NOMO-1 treated with DMSO at 0.1 percent for 48 hours (cell line): Measurements from ENCODE around the gene RLN3.
A peak's percentile ranks its signal among the peaks of the same experiment; 100 is the strongest.

ENCODE experiments used
- DNase-seq: peaks from one replicate; lab custom pipeline; 2025; ENCODE audit not compliant: unreplicated experiment; lab: John Stamatoyannopoulos, UW

The RLN3 gene

GRCh38 chr19:13995017-13995728, 32.8 kb upstream of the RLN3 start:
- DNase-seq = no peak

- no peak for DNase-seq
Observed at GRCh38 chr19:13995878-13996765, 31.8 kb upstream of the RLN3 start.

- DNase-seq = no peak
Observed at GRCh38 chr19:13996928-13997630, 30.9 kb upstream of the RLN3 start.

GRCh38 chr19:13997631-13997962, 30.4 kb upstream of the RLN3 start:
- no peak for DNase-seq

DNA sequence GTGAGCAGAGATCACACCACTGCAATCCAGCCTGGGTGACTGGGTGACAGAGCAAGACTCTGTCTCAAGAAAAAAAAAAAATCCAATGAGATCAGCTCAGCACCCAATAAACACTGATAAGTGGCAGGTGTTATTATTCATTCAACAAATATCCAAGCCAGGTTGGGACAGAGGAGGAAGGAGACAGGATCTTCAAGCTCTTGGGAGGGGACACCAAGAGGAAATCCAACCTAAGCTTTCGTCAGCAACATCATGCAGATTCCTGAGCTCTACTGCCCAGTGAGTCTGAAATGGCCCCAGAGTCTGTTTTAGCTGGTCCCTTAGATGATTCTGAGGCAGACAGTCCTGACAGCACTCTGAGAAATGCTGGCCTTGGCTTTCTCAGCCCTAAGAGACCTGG, 29.5 kb upstream of the RLN3 start:
- DNase-seq = no peak

DNA sequence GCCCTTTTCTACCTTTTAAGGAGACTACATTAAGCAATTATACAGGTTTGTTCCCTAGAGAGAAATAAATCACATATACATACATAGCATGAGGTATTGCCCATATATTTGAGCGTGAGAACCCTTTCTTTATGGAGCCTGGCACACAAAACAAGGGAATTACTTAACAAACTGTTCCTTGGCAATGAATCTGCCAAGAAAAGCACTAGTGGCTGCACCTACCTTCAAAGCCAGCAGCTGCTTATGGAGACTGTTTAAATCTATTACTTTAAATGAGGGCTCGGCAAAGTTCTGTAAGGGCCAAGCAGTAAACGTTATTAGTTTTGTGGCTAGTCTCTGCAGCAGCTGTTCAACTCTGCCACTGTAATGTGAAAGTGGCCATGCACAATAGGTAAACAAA, 28.9 kb upstream of the RLN3 start:
- no peak for DNase-seq

GRCh38 chr19:14000691-14001375, 27.1 kb upstream of the RLN3 start:
- no peak for DNase-seq

DNA sequence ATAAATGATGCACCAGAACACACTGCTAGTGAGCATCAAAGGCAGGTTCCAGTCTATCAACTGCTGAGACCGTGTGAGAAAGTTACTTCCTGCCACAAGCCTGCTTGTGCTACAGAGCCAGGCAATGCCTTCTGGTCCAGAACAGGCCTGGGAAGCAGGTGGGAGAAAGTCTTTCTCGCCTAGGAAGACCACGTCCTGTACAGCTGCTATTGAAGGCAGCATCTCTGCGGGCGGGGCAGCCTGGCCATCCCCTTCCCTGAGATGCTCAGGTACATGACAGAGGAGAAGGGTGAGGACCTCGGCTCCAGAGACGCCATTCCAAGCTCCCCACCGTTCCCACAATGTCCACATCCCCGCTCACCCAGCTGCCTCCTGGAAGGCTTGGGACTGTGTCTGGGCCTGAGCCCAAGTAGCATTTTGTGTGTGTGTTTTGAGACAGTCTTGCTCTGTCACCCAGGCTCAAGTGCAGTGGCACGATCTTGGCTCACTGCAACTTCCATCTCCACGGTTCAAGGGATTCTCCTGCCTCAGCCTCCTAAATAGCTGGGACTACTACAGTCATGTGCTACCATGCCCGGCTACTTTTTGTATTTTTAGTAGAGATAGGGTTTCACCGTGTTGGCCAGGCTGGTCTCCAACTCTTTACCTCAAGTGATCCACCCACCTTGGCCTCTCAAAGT, 25.2 kb upstream of the RLN3 start:
- DNase-seq = no peak

DNA sequence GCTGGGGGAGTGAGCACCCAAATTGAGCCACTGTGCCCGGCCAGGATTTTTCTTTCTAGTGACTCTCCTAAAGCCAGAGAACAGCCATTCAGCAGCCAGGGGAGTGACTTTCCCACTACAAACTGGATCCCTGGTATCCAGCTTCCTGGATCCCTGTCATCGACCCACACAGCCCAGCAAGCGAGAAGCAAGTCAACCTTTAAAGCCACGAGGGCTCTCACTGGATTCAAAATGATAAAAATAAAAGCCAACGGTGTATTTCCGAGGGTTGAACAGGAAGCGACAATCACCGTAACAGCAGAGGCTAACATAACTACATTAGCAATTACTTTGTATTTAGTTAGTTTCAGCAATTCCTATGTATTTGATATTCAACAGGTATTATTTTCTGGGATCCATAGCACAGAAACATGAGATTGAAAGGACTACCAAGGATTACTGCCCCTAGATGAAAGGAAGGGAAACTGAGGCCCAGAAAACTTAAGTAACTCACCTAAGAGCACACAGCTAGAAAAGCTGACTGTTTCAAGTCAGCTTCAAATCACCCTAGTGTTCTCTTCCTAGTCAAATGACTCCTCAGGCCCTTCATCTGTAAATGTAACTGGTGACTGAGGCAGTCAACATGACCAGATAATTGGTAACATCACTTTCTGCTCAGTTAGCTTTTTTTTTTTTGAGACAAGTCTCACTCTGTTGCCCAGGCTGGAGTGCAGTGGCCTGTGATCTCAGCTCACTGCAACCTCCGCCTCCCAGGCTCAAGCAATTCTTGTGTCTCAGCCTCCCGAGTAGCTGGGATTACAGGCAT, 24.5 kb upstream of the RLN3 start:
- no peak for DNase-seq

- DNase-seq = peak; percentile 80
Observed at GRCh38 chr19:14004619-14005348, 23.2 kb upstream of the RLN3 start.

- peak; percentile 72 for DNase-seq
Observed at GRCh38 chr19:14005349-14006084, 22.4 kb upstream of the RLN3 start.

GRCh38 chr19:14006085-14006765, 21.7 kb upstream of the RLN3 start, which contains the start of gene RFX1:
Gene RFX1 (minus strand): TSS chr19:14006320. CDS start chr19:13993843, 12,477 bp downstream.
- DNase-seq = peak; percentile 100

- DNase-seq = no peak
Observed at GRCh38 chr19:14006766-14007562, 21.0 kb upstream of the RLN3 start.

DNA sequence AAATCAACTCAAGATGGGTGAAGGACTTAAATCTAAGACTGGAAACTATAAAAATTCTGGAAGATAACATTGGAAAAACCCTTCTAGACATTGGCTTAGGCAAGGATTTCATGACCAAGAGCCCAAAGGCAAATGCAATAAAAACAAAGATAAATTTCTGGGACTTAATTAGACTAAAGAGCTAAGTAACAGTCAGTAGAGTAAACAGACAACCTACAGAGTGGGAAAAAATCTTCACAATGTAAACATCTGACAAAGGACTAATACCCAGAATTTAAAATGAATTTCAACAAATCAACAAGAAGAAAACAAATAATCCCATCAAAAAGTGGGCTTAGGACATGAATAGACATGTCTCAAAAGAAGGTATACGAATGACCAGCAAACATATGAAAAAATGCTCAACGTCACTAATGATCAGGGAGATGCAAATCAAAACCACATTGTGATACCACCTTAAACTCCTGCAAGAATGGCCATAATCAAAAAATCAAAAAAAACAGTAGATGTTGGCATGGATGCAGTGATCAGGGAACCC, 15.5 kb upstream of the RLN3 start:
- DNase-seq = no peak

GRCh38 chr19:14015524-14016035, 12.4 kb upstream of the RLN3 start:
- DNase-seq = peak; percentile 20

- DNase-seq = peak; percentile 63
Observed at GRCh38 chr19:14019100-14019499, 8.8 kb upstream of the RLN3 start.
